HepG2 (cell line): ENCODE measurements around the gene GMEB1. TPM values are rescaled to one million over a fixed set of nuclear protein-coding genes. Genes with fewer than 3 reads are reported as not detected.

Source experiments
- ARID2 ChIP-seq: sonication (generic); formaldehyde crosslinking; IDR thresholded peaks from 2 replicates; pipeline ENCODE4 v1.8.1; 2022; ENCODE audit warnings: mild to moderate bottlenecking, missing genetic modification reagents, borderline replicate concordance
- ATF1 ChIP-seq: IDR thresholded peaks from 2 replicates; pipeline ENCODE4 v1.6.1; 2016; ENCODE audit warnings: mild to moderate bottlenecking, control low read depth
- CBX1 ChIP-seq: IDR thresholded peaks from one replicate; pipeline ENCODE4 v1.6.1; 2016; ENCODE audit warnings: antibody characterized with exemption, low read depth
- DMTF1 ChIP-seq: sonication (generic); formaldehyde crosslinking; IDR thresholded peaks from 2 replicates; pipeline ENCODE4 v1.4.0; 2020; ENCODE audit warnings: mild to moderate bottlenecking, missing genetic modification reagents
- DRAP1 ChIP-seq: IDR thresholded peaks from 2 replicates; pipeline ENCODE4 v1.6.1; 2016; ENCODE audit warnings: missing genetic modification reagents, missing compliant biosample characterization
- GABPB1 ChIP-seq: IDR thresholded peaks from 2 replicates; pipeline ENCODE4 v1.6.1; 2016; ENCODE audit warnings: mild to moderate bottlenecking, missing genetic modification reagents, moderate library complexity, missing compliant biosample characterization
- GATAD1 ChIP-seq: IDR thresholded peaks from 2 replicates; pipeline ENCODE4 v1.6.1; 2016; ENCODE audit warnings: missing genetic modification reagents, missing compliant biosample characterization
- HNF1B ChIP-seq: sonication (generic); formaldehyde crosslinking; IDR thresholded peaks from 2 replicates; pipeline ENCODE4 v1.5.1; 2020; ENCODE audit warnings: mild to moderate bottlenecking, moderate library complexity, missing genetic modification reagents
- JUN ChIP-seq: sonication (generic); formaldehyde crosslinking; IDR thresholded peaks from 2 replicates; pipeline ENCODE4 v1.4.0; 2020; ENCODE audit warnings: mild to moderate bottlenecking, missing genetic modification reagents
- KDM4B ChIP-seq: sonication (generic); formaldehyde crosslinking; IDR thresholded peaks from 2 replicates; pipeline ENCODE4 v1.4.0; 2020; ENCODE audit warnings: missing genetic modification reagents
- MXI1 ChIP-seq: IDR thresholded peaks from 3 replicates; pipeline ENCODE4 v1.6.1; 2012; ENCODE audit warnings: low read depth, low read length, inconsistent platforms, borderline replicate concordance
- NFATC3 ChIP-seq: sonication (generic); formaldehyde crosslinking; IDR thresholded peaks from 2 replicates; pipeline ENCODE4 v1.5.1; 2020; ENCODE audit warnings: mild to moderate bottlenecking, missing genetic modification reagents
- PHF5A ChIP-seq: IDR thresholded peaks from one replicate; pipeline ENCODE4 v1.6.1; 2018; ENCODE audit warnings: low read depth, missing genetic modification reagents; ENCODE audit not compliant: unreplicated experiment
- RAD51 ChIP-seq: fragments of 450-650 bp; IDR thresholded peaks from 2 replicates; pipeline ENCODE4 v1.6.1; 2016; ENCODE audit warnings: borderline replicate concordance
- RBAK ChIP-seq: sonication (generic); formaldehyde crosslinking; IDR thresholded peaks from 2 replicates; pipeline ENCODE4 v1.5.1; 2020; ENCODE audit warnings: mild to moderate bottlenecking, missing genetic modification reagents
- TCF7L2 ChIP-seq: IDR thresholded peaks from 2 replicates; pipeline ENCODE4 v1.6.1; 2011; ENCODE audit warnings: mild to moderate bottlenecking, low read depth, low read length, moderate library complexity
- TEAD3 ChIP-seq: optimal IDR thresholded peaks from 2 replicates; pipeline ENCODE3; 2016; ENCODE audit warnings: borderline replicate concordance
- ZBTB38 ChIP-seq: sonication (generic); formaldehyde crosslinking; IDR thresholded peaks from 2 replicates; pipeline ENCODE4 v1.5.1; 2020; ENCODE audit warnings: mild to moderate bottlenecking, missing genetic modification reagents
- ZC3H13 ChIP-seq: sonication (generic); formaldehyde crosslinking; IDR thresholded peaks from 2 replicates; pipeline ENCODE4 v1.8.1; 2023; ENCODE audit warnings: mild to moderate bottlenecking, missing genetic modification reagents, moderate library complexity
- ZNF17 ChIP-seq: sonication (generic); formaldehyde crosslinking; IDR thresholded peaks from 2 replicates; pipeline ENCODE4 v1.5.0; 2020; ENCODE audit warnings: mild to moderate bottlenecking, missing genetic modification reagents
- ZNF326 ChIP-seq: sonication (generic); formaldehyde crosslinking; IDR thresholded peaks from 2 replicates; pipeline ENCODE4 v1.4.0; 2020; ENCODE audit warnings: missing genetic modification reagents, borderline replicate concordance
- ZNF350 ChIP-seq: sonication (generic); formaldehyde crosslinking; IDR thresholded peaks from 2 replicates; pipeline ENCODE4 v1.4.0; 2020; ENCODE audit warnings: mild to moderate bottlenecking, low read depth, missing genetic modification reagents, borderline replicate concordance
- ZNF597 ChIP-seq: sonication (generic); formaldehyde crosslinking; IDR thresholded peaks from 2 replicates; pipeline ENCODE4 v1.5.0; 2020; ENCODE audit warnings: missing genetic modification reagents
- ZNF607 ChIP-seq: sonication (generic); formaldehyde crosslinking; IDR thresholded peaks from 2 replicates; pipeline ENCODE4 v1.5.1; 2020; ENCODE audit warnings: missing genetic modification reagents, mild to moderate bottlenecking, borderline replicate concordance
- ZNF644 ChIP-seq: IDR thresholded peaks from 2 replicates; pipeline ENCODE4 v1.6.1; 2016; ENCODE audit warnings: low read depth
- ZNF780A ChIP-seq: sonication (generic); formaldehyde crosslinking; IDR thresholded peaks from 2 replicates; pipeline ENCODE4 v1.8.0; 2022; ENCODE audit warnings: mild to moderate bottlenecking, missing genetic modification reagents, moderate library complexity
- polyA plus RNA-seq, 8 experiments: library from polyadenylated mRNA; depleted of rRNA in 3 of 8; stranded (reverse) in 7 of 8; unstranded in 1 of 8; fragments of >200 nt; fragmentation: Illumina TruSeq in 4 of 8; extraction: Trizol in 4 of 8; gene quantifications; 2 replicates each; pipeline versions ENCODE4 v1.2.1 to v1.2.3, GENCODE V29; 2011 to 2016; ENCODE audit warnings: low read depth in 4 of 8, missing spikeins in 1 of 8, mixed read lengths in 1 of 8; ENCODE audit not compliant: insufficient read depth in 1 of 8
- total RNA-seq, 5 experiments: library from RNA; depleted of rRNA; stranded (reverse); fragments of >200 nt; fragmentation: Illumina TruSeq; extraction: Trizol; gene quantifications; 2 replicates each; pipeline ENCODE4 v1.2.3, GENCODE V29; 2016; ENCODE audit warnings: low read depth in 1 of 5

Gene GMEB1
- total and polyA plus RNA-seq, 2 of the 13 experiments (the other 11 are each of a cell fraction or from before 2014, with no cell fraction given) = 3.0 to 6.0 TPM

GRCh38 chr1:28736450-28737306 is 68.1 kb downstream of the GMEB1 start, which contains the start of gene YTHDF2 (continued):
- no peak for TF ChIP-seq ZNF597
- TF ChIP-seq HNF1B (CRISPR knock-in tag) = peak; percentile 75
- no peak for TF ChIP-seq RBAK (CRISPR knock-in tag)
- peak; percentile 76 for TF ChIP-seq ZBTB38 (CRISPR knock-in tag)
- no peak for TF ChIP-seq JUN
- no peak for TF ChIP-seq NFATC3
- TF ChIP-seq GABPB1 (CRISPR knock-in tag) = peak; percentile 94
- TF ChIP-seq DMTF1 (CRISPR knock-in tag) = no peak
- TF ChIP-seq DRAP1 (CRISPR knock-in tag) = peak; percentile 57; the same call in 1 of the 2 replicates
- TF ChIP-seq ZNF350 (CRISPR knock-in tag) = peak; percentile 98
- TF ChIP-seq RAD51 = no peak
- no peak for TF ChIP-seq ZNF644 (CRISPR knock-in tag)
- no peak for TF ChIP-seq CBX1
- TF ChIP-seq ATF1 = 0 out of 2 replicates have a peak, but pooled peaks have one; percentile 23
- TF ChIP-seq ZNF326 (CRISPR knock-in tag) = no peak
- TF ChIP-seq TEAD3 (CRISPR knock-in tag) = peak; percentile 39
- TF ChIP-seq MXI1 = peak; percentile 91; the same call in 2 of the 3 replicates
- TF ChIP-seq TCF7L2 = no peak
- TF ChIP-seq ZNF17 (CRISPR knock-in tag) = no peak
- no peak; the same call in 1 of the 2 replicates for TF ChIP-seq ZNF607
- no peak for TF ChIP-seq ZNF780A (CRISPR knock-in tag)
- peak; percentile 92 for TF ChIP-seq PHF5A (CRISPR knock-in tag)
- peak; percentile 52; the same call in 1 of the 2 replicates for TF ChIP-seq KDM4B (CRISPR knock-in tag)
- TF ChIP-seq ZC3H13 (CRISPR knock-in tag) = peak; percentile 61; the same call in 1 of the 2 replicates
- TF ChIP-seq ARID2 (CRISPR knock-in tag) = peak; percentile 79; the same call in 1 of the 2 replicates
- peak; percentile 85 for TF ChIP-seq GATAD1 (CRISPR knock-in tag)
